Measurements from ENCODE around the gene CHRM4. TPM values are rescaled to one million over a fixed set of nuclear protein-coding genes. Genes with fewer than 3 reads are reported as not detected.

CHRM4 gene
- total RNA-seq (2022) (not detected in 2 replicates), Bru-seq, nascent RNA (not detected), BruChase-seq, experiment 1, labeled RNA remaining after a 6-hour chase (not detected), BruChase-seq, experiment 2, labeled RNA remaining after a 2-hour chase (not detected)
- long read RNA-seq: 0 reads

GRCh38 chr11:46391578-46392420, at the start of gene CHRM4:
Gene CHRM4, minus strand, starts transcription at chr11:46391776. Its CDS starts 5,219 bp downstream, at chr11:46386557.
- intact Hi-C loops (cut with micrococcal nuclease; ENCODE audit: unreplicated experiment): no loop called here
- Mint-ChIP-seq H3K27me3 (ENCODE audit: unreplicated experiment) (peaks cover 62% of the 10 kb centered on the region), H3K36me3 (ENCODE audit: insufficient read depth, unreplicated experiment) (peaks cover 28% of the 10 kb centered on the region), H3K4me1 (ENCODE audit: low read depth, unreplicated experiment) (peaks cover 30% of the 10 kb centered on the region), H3K9me3 (ENCODE audit: low read depth, unreplicated experiment) (no peaks in the 10 kb centered on the region), H3K4me3 (ENCODE audit: low read depth, unreplicated experiment) (peak within 1 kb of the TSS; percentile 81), H3K27ac (ENCODE audit: unreplicated experiment) (peak within 1 kb of the TSS; percentile 50)
- TF ChIP-seq CTCF (IDR thresholded peaks at IDR 0.05; ENCODE audit: unreplicated experiment): peak; percentile 57
- CTCF ChIA-PET: interaction anchor here (0.6 to 1.5 kb wide), 9 partner anchors 10 to 522 kb away, joined by 3 to 7 read pairs (median 4); partner anchors contain the start of gene ATG13
- BruUV-seq (replicated peaks): no TSS peak
- peak; percentile 65 for DNase-seq

GRCh38 chr11:46438211-46438610, 46.6 kb upstream of the CHRM4 start:
- no TSS peak for BruUV-seq (replicated peaks)
- Mint-ChIP-seq H3K27me3 (ENCODE audit: unreplicated experiment) (no peaks in the 10 kb centered on the region), H3K27ac (ENCODE audit: unreplicated experiment) (no peak overlapping the region), H3K4me1 (ENCODE audit: low read depth, unreplicated experiment) (no peaks in the 10 kb centered on the region), H3K36me3 (ENCODE audit: insufficient read depth, unreplicated experiment) (peaks cover 6% of the 10 kb centered on the region), H3K9me3 (ENCODE audit: low read depth, unreplicated experiment) (no peaks in the 10 kb centered on the region), H3K4me3 (ENCODE audit: low read depth, unreplicated experiment) (no peak overlapping the region)
- intact Hi-C loops (cut with micrococcal nuclease; ENCODE audit: unreplicated experiment): no loop called here
- no peak for TF ChIP-seq CTCF (IDR thresholded peaks at IDR 0.05; ENCODE audit: unreplicated experiment)
- CTCF ChIA-PET: no interaction called here
- DNase-seq: no peak

- CTCF ChIA-PET: no interaction called here
Measured at GRCh38 chr11:46437122-46437689, 45.6 kb upstream of the CHRM4 start.

GRCh38 chr11:46436113-46436512, 44.5 kb upstream of the CHRM4 start:
- no TSS peak for BruUV-seq (replicated peaks)
- no peaks in the 10 kb centered on the region for H3K9me3 Mint-ChIP-seq (ENCODE audit: low read depth, unreplicated experiment)
- no peak overlapping the region for H3K4me3 Mint-ChIP-seq (ENCODE audit: low read depth, unreplicated experiment)
- DNase-seq: no peak
- intact Hi-C loops (cut with micrococcal nuclease; ENCODE audit: unreplicated experiment): no loop called here
- no peaks in the 10 kb centered on the region for H3K36me3 Mint-ChIP-seq (ENCODE audit: insufficient read depth, unreplicated experiment)
- TF ChIP-seq CTCF (IDR thresholded peaks at IDR 0.05; ENCODE audit: unreplicated experiment): no peak
- H3K27ac Mint-ChIP-seq (ENCODE audit: unreplicated experiment): no peak overlapping the region
- no peaks in the 10 kb centered on the region for H3K4me1 Mint-ChIP-seq (ENCODE audit: low read depth, unreplicated experiment)
- CTCF ChIA-PET: no interaction called here
- H3K27me3 Mint-ChIP-seq (ENCODE audit: unreplicated experiment): no peaks in the 10 kb centered on the region

More at GRCh38 chr11:46437122-46437689, 45.6 kb upstream of the CHRM4 start:
- no peaks in the 10 kb centered on the region for H3K4me1 Mint-ChIP-seq (ENCODE audit: low read depth, unreplicated experiment)
- no peak for TF ChIP-seq CTCF (IDR thresholded peaks at IDR 0.05; ENCODE audit: unreplicated experiment)
- H3K27ac Mint-ChIP-seq (ENCODE audit: unreplicated experiment): no peak overlapping the region
- no peak for DNase-seq
- H3K27me3 Mint-ChIP-seq (ENCODE audit: unreplicated experiment): no peaks in the 10 kb centered on the region
- H3K4me3 Mint-ChIP-seq (ENCODE audit: low read depth, unreplicated experiment): no peak overlapping the region
- peaks cover 6% of the 10 kb centered on the region for H3K36me3 Mint-ChIP-seq (ENCODE audit: insufficient read depth, unreplicated experiment)
- intact Hi-C loops (cut with micrococcal nuclease; ENCODE audit: unreplicated experiment): no loop called here
- no TSS peak for BruUV-seq (replicated peaks)
- no peaks in the 10 kb centered on the region for H3K9me3 Mint-ChIP-seq (ENCODE audit: low read depth, unreplicated experiment)
